IMR-90 (cell line): ENCODE measurements around the gene ZNF341.

ENCODE experiments used
- CEBPB ChIP-seq: IDR thresholded peaks from 2 replicates; pipeline ENCODE4 v1.6.1; 2012; ENCODE audit warnings: low read depth, low read length, improper control_type of control experiment
- TF ChIP-seq, protein P1 (sequence below): fragments of 150-350 bp; IDR thresholded peaks from 2 replicates; pipeline ENCODE4 v1.6.1; 2017; ENCODE audit warnings: mild to moderate bottlenecking, antibody characterized with exemption, low read length, low read depth

DNA sequence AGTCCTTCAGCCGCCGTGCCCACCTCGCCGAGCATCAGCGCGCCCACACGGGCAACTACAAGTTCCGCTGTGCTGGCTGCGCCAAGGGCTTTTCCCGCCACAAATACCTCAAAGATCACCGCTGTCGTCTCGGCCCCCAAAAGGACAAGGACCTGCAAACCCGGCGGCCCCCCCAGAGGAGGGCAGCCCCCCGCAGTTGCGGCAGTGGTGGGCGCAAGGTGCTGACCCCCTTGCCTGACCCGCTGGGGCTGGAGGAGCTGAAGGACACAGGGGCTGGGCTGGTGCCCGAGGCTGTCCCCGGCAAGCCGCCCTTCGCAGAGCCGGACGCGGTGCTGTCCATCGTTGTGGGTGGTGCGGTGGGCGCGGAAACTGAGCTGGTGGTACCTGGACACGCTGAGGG is 59.2 kb downstream of the ZNF341 start:
- TF ChIP-seq CEBPB: no peak
- TF ChIP-seq, protein P1, sequence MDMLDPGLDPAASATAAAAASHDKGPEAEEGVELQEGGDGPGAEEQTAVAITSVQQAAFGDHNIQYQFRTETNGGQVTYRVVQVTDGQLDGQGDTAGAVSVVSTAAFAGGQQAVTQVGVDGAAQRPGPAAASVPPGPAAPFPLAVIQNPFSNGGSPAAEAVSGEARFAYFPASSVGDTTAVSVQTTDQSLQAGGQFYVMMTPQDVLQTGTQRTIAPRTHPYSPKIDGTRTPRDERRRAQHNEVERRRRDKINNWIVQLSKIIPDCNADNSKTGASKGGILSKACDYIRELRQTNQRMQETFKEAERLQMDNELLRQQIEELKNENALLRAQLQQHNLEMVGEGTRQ: no peak
